Measurements from ENCODE around the gene DLG5.
A peak's percentile ranks its signal among the peaks of the same experiment; 100 is the strongest.

Gene DLG5

DNA sequence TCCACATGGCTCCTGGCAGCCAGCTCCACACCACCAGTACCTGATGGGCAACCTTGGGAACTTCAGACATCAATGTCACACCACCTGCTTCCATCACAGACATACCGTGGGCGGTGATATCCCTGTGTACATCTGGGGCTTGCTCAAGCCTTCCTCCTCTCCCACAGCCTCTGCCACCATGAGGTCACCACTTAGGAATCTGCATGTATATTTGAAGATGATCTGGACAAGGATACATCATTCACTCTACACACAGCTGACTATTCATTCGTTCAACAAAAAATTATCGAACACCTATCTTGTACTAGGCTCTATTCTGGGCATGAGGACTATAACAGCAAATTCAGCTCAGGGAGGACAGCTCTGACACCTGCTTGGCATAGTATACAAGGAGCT is 6.8 kb downstream of the DLG5 start (continued):
- TF ChIP-seq HOXD13 (CRISPR knock-in tag; IDR thresholded peaks at IDR 0.05; ENCODE audit: borderline replicate concordance) (no peak), ZNF777 (tag by site-specific recombination; IDR thresholded peaks at IDR 0.05; ENCODE audit: borderline replicate concordance) (no peak), PRDM1 (tag by site-specific recombination; IDR thresholded peaks at IDR 0.05) (0 out of 2 replicates have a peak, but pooled peaks have one; percentile 35), MYNN (tag by site-specific recombination; IDR thresholded peaks at IDR 0.05; ENCODE audit: borderline replicate concordance) (no peak), ZBTB8A (tag by site-specific recombination; IDR thresholded peaks at IDR 0.05) (no peak), ZNF560 (tag by site-specific recombination; IDR thresholded peaks at IDR 0.05; ENCODE audit: borderline replicate concordance) (no peak), MEIS1 (CRISPR knock-in tag; IDR thresholded peaks at IDR 0.05; ENCODE audit: borderline replicate concordance) (no peak), ZNF670 (tag by site-specific recombination; IDR thresholded peaks at IDR 0.05; ENCODE audit: low read depth) (no peak), ZNF37A (tag by site-specific recombination; IDR thresholded peaks at IDR 0.05) (no peak), OVOL3 (tag by site-specific recombination; IDR thresholded peaks at IDR 0.05) (no peak), ZNF223 (tag by site-specific recombination; IDR thresholded peaks at IDR 0.05) (no peak), ZNF488 (tag by site-specific recombination; IDR thresholded peaks at IDR 0.05) (no peak), ZBTB6 (tag by site-specific recombination; IDR thresholded peaks at IDR 0.05) (no peak), SCRT1 (tag by site-specific recombination; IDR thresholded peaks at IDR 0.05; ENCODE audit: borderline replicate concordance) (no peak), ZNF48 (tag by site-specific recombination; IDR thresholded peaks at IDR 0.05) (no peak), ZNF174 (tag by site-specific recombination; IDR thresholded peaks at IDR 0.05) (no peak), RBAK (tag by site-specific recombination; IDR thresholded peaks at IDR 0.05) (no peak), ZNF404 (tag by site-specific recombination; IDR thresholded peaks at IDR 0.05) (no peak), ZNF416 (tag by site-specific recombination; IDR thresholded peaks at IDR 0.05) (no peak), SALL2 (tag by site-specific recombination; IDR thresholded peaks at IDR 0.05; ENCODE audit: borderline replicate concordance) (no peak), ZNF629 (tag by site-specific recombination; IDR thresholded peaks at IDR 0.05) (0 out of 2 replicates have a peak, but pooled peaks have one; percentile 32), KLF16 (tag by site-specific recombination; IDR thresholded peaks at IDR 0.05) (no peak), ZNF366 (tag by site-specific recombination; conservative IDR thresholded peaks at IDR 0.05) (0 out of 2 replicates have a peak, but pooled peaks have one; percentile 57), INSM2 (tag by site-specific recombination; IDR thresholded peaks at IDR 0.05) (no peak), ZNF274 (IDR thresholded peaks at IDR 0.05; ENCODE audit: low read length) (no peak), ZNF274 (tag by site-specific recombination; IDR thresholded peaks at IDR 0.05; ENCODE audit: borderline replicate concordance) (no peak), ZNF341 (tag by site-specific recombination; IDR thresholded peaks at IDR 0.05; ENCODE audit: low read depth) (no peak), GLIS1 (tag by site-specific recombination; IDR thresholded peaks at IDR 0.05) (peak; percentile 56; the same call in 1 of the 2 replicates), KLF1 (tag by site-specific recombination; IDR thresholded peaks at IDR 0.05) (no peak), EGR2 (tag by site-specific recombination; IDR thresholded peaks at IDR 0.05; ENCODE audit: low read depth) (peak; percentile 70), SP7 (tag by site-specific recombination; IDR thresholded peaks at IDR 0.05) (peak; percentile 39; the same call in 1 of the 2 replicates), ZNF266 (tag by site-specific recombination; IDR thresholded peaks at IDR 0.05; ENCODE audit: low read depth) (no peak)
- TF ChIP-seq, protein P1, sequence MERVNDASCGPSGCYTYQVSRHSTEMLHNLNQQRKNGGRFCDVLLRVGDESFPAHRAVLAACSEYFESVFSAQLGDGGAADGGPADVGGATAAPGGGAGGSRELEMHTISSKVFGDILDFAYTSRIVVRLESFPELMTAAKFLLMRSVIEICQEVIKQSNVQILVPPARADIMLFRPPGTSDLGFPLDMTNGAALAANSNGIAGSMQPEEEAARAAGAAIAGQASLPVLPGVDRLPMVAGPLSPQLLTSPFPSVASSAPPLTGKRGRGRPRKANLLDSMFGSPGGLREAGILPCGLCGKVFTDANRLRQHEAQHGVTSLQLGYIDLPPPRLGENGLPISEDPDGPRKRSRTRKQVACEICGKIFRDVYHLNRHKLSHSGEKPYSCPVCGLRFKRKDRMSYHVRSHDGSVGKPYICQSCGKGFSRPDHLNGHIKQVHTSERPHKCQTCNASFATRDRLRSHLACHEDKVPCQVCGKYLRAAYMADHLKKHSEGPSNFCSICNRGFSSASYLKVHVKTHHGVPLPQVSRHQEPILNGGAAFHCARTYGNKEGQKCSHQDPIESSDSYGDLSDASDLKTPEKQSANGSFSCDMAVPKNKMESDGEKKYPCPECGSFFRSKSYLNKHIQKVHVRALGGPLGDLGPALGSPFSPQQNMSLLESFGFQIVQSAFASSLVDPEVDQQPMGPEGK (tag by site-specific recombination; IDR thresholded peaks at IDR 0.05), result no peak
- TF ChIP-seq, protein P2, sequence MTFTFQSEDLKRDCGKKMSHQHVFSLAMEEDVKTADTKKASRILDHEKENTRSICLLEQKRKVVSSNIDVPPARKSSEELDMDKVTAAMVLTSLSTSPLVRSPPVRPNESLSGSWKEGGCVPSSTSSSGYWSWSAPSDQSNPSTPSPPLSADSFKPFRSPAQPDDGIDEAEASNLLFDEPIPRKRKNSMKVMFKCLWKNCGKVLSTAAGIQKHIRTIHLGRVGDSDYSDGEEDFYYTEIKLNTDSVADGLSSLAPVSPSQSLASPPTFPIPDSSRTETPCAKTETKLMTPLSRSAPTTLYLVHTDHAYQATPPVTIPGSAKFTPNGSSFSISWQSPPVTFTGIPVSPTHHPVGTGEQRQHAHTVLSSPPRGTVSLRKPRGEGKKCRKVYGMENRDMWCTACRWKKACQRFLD (tag by site-specific recombination; IDR thresholded peaks at IDR 0.05), result no peak
- TF ChIP-seq, protein P3, sequence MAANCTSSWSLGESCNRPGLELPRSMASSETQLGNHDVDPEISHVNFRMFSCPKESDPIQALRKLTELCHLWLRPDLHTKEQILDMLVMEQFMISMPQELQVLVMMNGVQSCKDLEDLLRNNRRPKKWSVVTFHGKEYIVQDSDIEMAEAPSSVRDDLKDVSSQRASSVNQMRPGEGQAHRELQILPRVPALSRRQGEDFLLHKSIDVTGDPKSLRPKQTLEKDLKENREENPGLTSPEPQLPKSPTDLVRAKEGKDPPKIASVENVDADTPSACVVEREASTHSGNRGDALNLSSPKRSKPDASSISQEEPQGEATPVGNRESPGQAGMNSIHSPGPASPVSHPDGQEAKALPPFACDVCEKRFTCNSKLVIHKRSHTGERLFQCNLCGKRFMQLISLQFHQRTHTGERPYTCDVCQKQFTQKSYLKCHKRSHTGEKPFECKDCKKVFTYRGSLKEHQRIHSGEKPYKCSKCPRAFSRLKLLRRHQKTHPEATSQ (tag by site-specific recombination; IDR thresholded peaks at IDR 0.05), result no peak

Data from HEK293 (cell line).